ENCODE measurements around the gene SLAMF9.

GRCh38 chr1:159943278-159943640 lies 10.8 kb downstream of the SLAMF9 start:
- TF ChIP-seq, protein P1, sequence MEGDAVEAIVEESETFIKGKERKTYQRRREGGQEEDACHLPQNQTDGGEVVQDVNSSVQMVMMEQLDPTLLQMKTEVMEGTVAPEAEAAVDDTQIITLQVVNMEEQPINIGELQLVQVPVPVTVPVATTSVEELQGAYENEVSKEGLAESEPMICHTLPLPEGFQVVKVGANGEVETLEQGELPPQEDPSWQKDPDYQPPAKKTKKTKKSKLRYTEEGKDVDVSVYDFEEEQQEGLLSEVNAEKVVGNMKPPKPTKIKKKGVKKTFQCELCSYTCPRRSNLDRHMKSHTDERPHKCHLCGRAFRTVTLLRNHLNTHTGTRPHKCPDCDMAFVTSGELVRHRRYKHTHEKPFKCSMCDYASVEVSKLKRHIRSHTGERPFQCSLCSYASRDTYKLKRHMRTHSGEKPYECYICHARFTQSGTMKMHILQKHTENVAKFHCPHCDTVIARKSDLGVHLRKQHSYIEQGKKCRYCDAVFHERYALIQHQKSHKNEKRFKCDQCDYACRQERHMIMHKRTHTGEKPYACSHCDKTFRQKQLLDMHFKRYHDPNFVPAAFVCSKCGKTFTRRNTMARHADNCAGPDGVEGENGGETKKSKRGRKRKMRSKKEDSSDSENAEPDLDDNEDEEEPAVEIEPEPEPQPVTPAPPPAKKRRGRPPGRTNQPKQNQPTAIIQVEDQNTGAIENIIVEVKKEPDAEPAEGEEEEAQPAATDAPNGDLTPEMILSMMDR (IDR thresholded peaks at IDR 0.05), result no peak
- TF ChIP-seq POLR2A (IDR thresholded peaks at IDR 0.05), result no peak

Data from thyroid gland (tissue), 4 donors.